DND-41 (cell line): Measurements from ENCODE around the gene EBI3.

ENCODE experiments used
- ATAC-seq: fragments of 200-7000 bp; cut with Tn5 transposase; 3 replicates; pipeline ENCODE4 v1.9.1; 2021; ENCODE audit warnings: low read depth; ENCODE audit not compliant: insufficient read depth
- DNase-seq: peaks from one replicate; pipeline ENCODE4 v3.0.0-alpha.2; 2020
- H2AFZ ChIP-seq: 2 replicates; pipeline ENCODE4 v1.6.0; 2012; ENCODE audit warnings: low read depth, low read length
- H3K27ac ChIP-seq: 2 replicates; pipeline ENCODE4 v1.5.1; 2012; ENCODE audit warnings: low read length, inconsistent platforms
- H3K27me3 ChIP-seq: fragments of 200-600 bp; sonication (generic); 2 replicates; pipeline ENCODE4 v1.6.0; 2012; ENCODE audit warnings: low read length, mild to moderate bottlenecking, inconsistent platforms; ENCODE audit not compliant: insufficient read depth, poor library complexity
- H3K36me3 ChIP-seq: 2 replicates; pipeline ENCODE4 v1.5.1; 2012; ENCODE audit warnings: low read length, inconsistent platforms; ENCODE audit not compliant: insufficient read depth
- H3K4me1 ChIP-seq: 2 replicates; pipeline ENCODE4 v1.5.1; 2012; ENCODE audit warnings: mild to moderate bottlenecking, low read length; ENCODE audit not compliant: insufficient read depth
- H3K4me2 ChIP-seq: 2 replicates; pipeline ENCODE4 v1.6.0; 2012; ENCODE audit warnings: mild to moderate bottlenecking, moderate library complexity, low read length, inconsistent platforms; ENCODE audit not compliant: insufficient read depth
- H3K4me3 ChIP-seq, 2 experiments: fragments of 200-600 bp in 1 of 2; shearing (Covaris generic) in 1 of 2; 2 replicates each; pipeline ENCODE4 v1.5.1; 2012 to 2016; ENCODE audit warnings: inconsistent platforms in 2 of 2, low read length in 2 of 2, mild to moderate bottlenecking in 2 of 2, low read depth in 1 of 2, moderate library complexity in 1 of 2
- H3K79me2 ChIP-seq: 2 replicates; pipeline ENCODE4 v1.6.0; 2012; ENCODE audit warnings: low read length, inconsistent platforms; ENCODE audit not compliant: insufficient read depth
- H3K9ac ChIP-seq: 2 replicates; pipeline ENCODE4 v1.6.0; 2012; ENCODE audit warnings: low read depth, mild to moderate bottlenecking, inconsistent platforms, low read length, moderate library complexity
- H3K9me3 ChIP-seq: 2 replicates; pipeline ENCODE4 v1.5.1; 2012; ENCODE audit warnings: low read length, moderate library complexity, mild to moderate bottlenecking, inconsistent platforms; ENCODE audit not compliant: insufficient read depth, severe bottlenecking
- H4K20me1 ChIP-seq: 2 replicates; pipeline ENCODE4 v1.6.0; 2012; ENCODE audit warnings: low read length; ENCODE audit not compliant: insufficient read depth
- CTCF ChIP-seq: IDR thresholded peaks from 2 replicates; pipeline ENCODE4 v1.5.1; 2012; ENCODE audit warnings: borderline replicate concordance, low read length, moderate library complexity, mild to moderate bottlenecking; ENCODE audit not compliant: poor library complexity, severe bottlenecking; ENCODE audit errors: extremely low read depth
- EZH2 ChIP-seq: IDR thresholded peaks from 3 replicates; pipeline ENCODE4 v1.6.1; 2012; ENCODE audit warnings: borderline replicate concordance, low read depth, mild to moderate bottlenecking, moderate library complexity, low read length, inconsistent platforms; ENCODE audit not compliant: severe bottlenecking

Gene EBI3

GRCh38 chr19:4183967-4184717 is 45.2 kb upstream of the EBI3 start:
- Histone ChIP-seq H3K79me2 (peaks cover 25% of the 10 kb centered on the region), H3K9ac (no peak overlapping the region), H4K20me1 (no peaks in the 10 kb centered on the region; the same call in 1 of the 2 replicates), H3K4me3 (no peak overlapping the region), H3K27me3 (no peaks in the 10 kb centered on the region), H3K36me3 (peaks cover 20% of the 10 kb centered on the region), H3K9me3 (no peaks in the 10 kb centered on the region), H2AFZ (no peak overlapping the region), H3K4me1 (peaks cover 28% of the 10 kb centered on the region), H3K4me2 (no peak overlapping the region), H3K27ac (no peak overlapping the region)
- no peak for DNase-seq
- no peak for ATAC-seq
- TF ChIP-seq CTCF (no peak), EZH2 (no peak)

- Histone ChIP-seq H3K27me3 (no peaks in the 10 kb centered on the region), H3K4me3 (no peak overlapping the region), H4K20me1 (no peaks in the 10 kb centered on the region; the same call in 1 of the 2 replicates), H3K36me3 (peaks cover 16% of the 10 kb centered on the region), H2AFZ (no peak overlapping the region), H3K27ac (no peak overlapping the region), H3K4me1 (peaks cover 28% of the 10 kb centered on the region), H3K79me2 (peaks cover 23% of the 10 kb centered on the region), H3K9me3 (no peaks in the 10 kb centered on the region), H3K4me2 (no peak overlapping the region), H3K9ac (no peak overlapping the region)
- DNase-seq (no peak), ATAC-seq (no peak)
- TF ChIP-seq CTCF, result no peak
- TF ChIP-seq EZH2, result no peak
Measured at GRCh38 chr19:4184718-4185352, 44.5 kb upstream of the EBI3 start.

GRCh38 chr19:4185413-4186086 is 43.8 kb upstream of the EBI3 start:
- Histone ChIP-seq H2AFZ (no peak overlapping the region), H4K20me1 (no peaks in the 10 kb centered on the region; the same call in 1 of the 2 replicates), H3K27me3 (no peaks in the 10 kb centered on the region), H3K4me2 (no peak overlapping the region), H3K79me2 (peaks cover 21% of the 10 kb centered on the region), H3K36me3 (peaks cover 9% of the 10 kb centered on the region; the same call in 1 of the 2 replicates), H3K4me3 (no peak overlapping the region), H3K27ac (no peak overlapping the region), H3K9ac (no peak overlapping the region), H3K4me1 (peaks cover 24% of the 10 kb centered on the region), H3K9me3 (no peaks in the 10 kb centered on the region)
- DNase-seq (no peak), ATAC-seq (no peak)
- TF ChIP-seq CTCF (no peak), EZH2 (no peak)
